Embryonic facial prominence (tissue), 1 donor: ENCODE results near the gene MSI1.

Source experiments
- DNase-seq: peaks from one replicate; pipeline ENCODE4 v3.0.0-alpha.2; 2016; ENCODE audit errors: extremely low spot score

Gene MSI1

DNA sequence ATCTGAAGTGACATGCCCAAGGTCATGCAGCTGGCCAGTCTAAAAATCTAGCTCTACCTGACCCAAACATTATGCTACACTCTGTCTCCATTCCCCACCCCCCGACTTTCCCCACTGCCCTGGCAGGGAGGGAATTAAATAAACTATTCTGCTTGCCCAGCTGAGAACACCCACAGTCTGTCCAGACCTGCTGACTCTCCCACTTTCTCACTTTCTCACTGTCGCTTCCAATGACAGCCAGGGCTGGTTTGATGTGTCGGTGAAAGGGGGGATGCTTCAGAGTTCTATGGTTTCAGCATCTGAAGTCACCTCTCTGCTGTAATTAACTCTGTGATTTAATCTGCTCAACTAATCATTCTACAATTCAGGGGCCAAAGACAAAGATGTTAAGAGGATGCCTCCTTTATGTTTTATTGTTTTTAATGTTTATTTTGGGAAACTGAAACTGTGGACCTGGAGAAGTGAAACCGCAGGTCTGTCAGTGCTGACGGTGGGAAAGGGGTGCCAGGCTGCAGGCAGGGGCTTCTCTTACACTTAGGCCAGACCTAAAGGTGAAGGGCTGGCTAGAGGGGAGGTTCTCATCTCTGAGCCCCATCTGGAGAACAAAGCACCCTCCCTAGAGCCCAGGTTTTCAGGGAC, 8.1 kb upstream of the MSI1 start:
- no peak for DNase-seq

- no peak for DNase-seq
Observed at GRCh38 chr12:120376416-120376815, 7.5 kb upstream of the MSI1 start.

DNA sequence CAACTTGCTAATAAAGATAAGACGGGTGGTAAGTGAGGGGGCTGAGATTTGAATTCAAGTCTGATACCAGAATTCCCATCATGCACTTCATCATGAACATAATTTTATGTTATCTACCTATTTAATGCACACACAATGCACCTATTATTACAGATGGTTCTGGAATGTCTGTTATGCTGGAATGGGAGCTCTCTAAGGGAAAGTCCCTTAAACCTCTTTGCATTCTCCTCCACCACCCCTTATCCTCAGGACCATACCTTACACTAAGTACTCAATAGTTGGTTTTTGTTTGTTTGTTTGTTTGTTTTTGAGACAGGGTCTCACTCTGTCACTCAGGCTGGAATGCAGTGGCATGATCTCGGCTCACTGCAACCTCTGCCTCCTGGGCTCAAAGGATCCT, 7.0 kb upstream of the MSI1 start:
- no peak for DNase-seq

GRCh38 chr12:120373683-120374082, 4.7 kb upstream of the MSI1 start:
- DNase-seq: no peak

- DNase-seq: no peak
Observed at GRCh38 chr12:120370343-120371243, 1.6 kb upstream of the MSI1 start.

- peak; percentile 48 for DNase-seq
Observed at GRCh38 chr12:120369603-120370342, 809 bp upstream of the MSI1 start.

DNA sequence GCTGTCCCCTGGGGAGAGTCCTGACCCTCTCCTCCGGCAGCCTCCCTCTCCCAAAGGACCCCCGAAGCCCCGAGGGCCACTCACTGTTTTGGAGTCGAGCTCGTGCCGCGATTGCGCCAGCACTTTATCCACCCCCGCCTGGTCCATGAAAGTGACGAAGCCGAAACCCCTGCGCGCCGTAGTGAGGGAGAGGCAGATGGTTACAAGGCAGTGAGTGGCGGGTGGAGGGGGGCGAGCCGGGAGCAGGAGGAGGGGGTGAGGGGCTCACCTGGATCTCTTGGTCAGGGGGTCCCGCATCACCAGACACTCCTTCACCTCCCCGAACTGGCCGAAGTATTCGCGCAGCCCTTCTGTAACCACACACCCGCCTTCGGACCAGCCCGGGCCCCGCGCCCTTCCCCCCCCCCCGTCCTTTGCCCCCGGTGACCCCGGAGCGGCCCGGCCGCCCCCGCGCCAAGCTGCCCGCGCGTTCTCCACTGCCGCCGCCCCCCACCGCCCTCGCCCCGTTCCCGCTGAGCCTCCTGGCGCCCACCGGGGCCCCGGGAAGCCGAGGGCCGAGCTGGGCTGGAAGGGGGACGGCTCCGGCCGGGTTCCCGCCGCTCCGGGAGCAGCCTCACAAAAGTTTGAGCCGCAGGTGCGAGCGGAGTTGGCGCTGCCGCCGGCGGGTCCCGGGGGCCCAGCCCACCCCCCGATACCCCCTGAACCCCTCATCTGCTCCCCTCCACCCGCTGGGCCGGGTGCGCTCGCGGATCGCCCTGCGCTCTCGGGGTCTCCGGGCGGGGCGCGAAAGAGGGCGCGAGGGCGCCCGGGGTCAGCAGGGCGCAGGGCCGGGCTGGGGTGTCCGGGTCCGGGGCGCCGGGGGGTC, 808 bp downstream of the MSI1 start:
- DNase-seq: no peak

- DNase-seq: no peak
Observed at GRCh38 chr12:120367233-120367923, 1.6 kb downstream of the MSI1 start.

DNA sequence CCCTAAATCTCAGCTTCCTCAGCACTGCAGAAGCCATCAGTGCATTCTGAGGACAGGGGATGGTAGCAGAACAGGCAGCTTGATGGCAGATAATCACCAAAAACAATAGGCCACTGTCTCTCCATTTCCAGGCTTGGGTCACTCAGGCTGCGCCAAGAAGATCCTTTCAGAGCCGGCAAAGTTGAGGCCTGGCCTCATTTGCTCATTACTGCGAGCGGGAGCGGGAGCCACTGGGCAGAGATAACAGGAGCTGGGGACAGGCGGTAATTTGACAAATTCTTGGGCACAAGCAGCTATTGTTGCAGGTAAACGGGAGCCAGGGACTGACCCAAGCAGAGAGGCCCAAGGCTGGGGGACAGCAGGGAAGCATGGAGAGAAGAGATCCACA, 2.1 kb downstream of the MSI1 start:
- DNase-seq: no peak

GRCh38 chr12:120366341-120366705, 2.6 kb downstream of the MSI1 start:
- no peak for DNase-seq

DNA sequence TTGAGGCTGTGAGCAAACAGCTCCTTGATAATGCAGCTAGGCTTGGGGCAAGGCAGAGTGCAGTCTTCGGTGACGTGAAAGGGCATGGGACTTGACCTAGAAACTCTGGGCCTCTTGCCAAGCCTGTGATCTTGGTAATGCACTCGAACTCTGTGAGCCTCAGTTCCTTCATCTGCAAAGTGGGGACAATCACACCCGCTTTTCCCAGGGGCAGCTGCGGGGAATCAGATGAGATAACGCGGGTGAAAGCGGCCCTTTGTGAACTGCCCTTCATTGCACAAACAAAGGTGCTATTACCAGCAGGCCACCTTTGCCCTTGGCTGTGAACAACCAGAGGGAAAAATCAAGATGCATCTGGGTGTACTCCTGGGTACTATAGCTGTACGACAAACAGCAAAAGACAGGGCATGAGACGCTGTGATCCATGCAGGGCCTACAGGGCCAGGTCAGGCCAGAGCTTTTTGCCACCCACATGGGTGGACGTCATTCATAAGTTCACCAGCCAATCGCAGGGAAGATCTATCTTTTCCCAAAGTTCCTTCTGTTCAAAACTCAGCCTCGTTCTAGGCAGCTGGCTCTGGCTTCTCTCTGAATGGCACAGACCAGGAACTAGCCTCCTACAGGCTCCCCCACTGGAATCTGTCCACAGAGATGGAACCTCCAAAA, 3.2 kb downstream of the MSI1 start:
- DNase-seq: no peak

- no peak for DNase-seq
Observed at GRCh38 chr12:120364487-120364886, 4.5 kb downstream of the MSI1 start.

GRCh38 chr12:120363274-120363855, 5.6 kb downstream of the MSI1 start:
- DNase-seq: no peak

- no peak for DNase-seq
Observed at GRCh38 chr12:120362516-120363273, 6.3 kb downstream of the MSI1 start.

DNA sequence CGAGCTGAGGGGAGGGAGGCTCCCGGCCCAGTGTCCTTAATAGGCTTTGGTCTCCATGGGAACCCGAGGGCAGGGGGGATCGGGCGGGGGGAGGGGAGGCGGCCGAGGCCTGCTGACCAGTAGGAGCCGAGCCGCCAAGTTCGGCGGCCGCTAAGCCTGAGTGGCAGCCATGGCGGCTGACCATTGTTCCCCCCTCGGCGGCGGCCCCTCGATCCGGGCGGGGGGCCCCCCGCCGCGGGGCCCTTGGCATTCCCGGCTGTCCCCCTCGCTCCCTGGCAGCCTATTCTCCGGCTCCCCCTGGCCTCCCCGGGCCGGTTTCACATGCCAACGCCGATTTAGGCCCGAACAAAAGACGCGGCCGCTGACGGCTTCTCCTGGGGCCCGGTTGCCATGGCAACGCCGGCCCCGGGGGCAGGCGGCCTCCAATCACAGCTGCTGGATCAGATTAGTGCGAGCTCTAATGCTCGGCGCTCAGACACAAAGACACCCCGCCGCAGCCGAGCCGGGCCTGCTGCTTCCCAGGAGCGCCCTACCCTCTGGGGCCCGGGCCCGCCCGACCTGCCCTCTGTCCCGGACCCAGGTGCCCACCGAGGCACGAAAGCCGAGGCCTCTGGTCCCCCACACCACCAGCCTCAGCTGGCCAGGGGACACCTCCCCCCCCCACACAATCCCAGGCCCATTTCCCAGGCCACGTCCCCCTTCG, 7.3 kb downstream of the MSI1 start:
- peak; percentile 83 for DNase-seq

DNA sequence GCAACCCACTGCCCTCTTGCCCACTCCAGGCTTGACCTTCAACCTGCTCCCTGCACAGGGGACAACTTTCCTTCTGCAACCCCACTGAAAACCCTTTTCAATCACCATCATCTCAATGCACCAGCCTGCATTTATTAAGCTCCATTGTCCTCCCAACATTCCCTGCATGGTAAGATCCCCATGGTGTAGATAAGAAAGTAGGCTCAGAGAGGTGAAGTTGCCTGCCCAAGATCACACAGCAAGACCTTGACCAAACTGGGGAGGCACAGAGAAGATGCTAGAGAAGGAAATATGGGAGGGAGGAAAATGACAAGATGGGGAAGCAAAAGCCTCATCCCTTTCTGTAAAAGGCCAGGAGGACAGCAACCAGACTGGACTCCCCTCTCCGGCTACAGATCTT, 9.8 kb downstream of the MSI1 start:
- no peak for DNase-seq

- DNase-seq: no peak
Observed at GRCh38 chr12:120358412-120359100, 10.4 kb downstream of the MSI1 start.

- DNase-seq: no peak
Observed at GRCh38 chr12:120357104-120357503, 11.9 kb downstream of the MSI1 start.
